ENCODE results near the gene LRCH1.

DNA sequence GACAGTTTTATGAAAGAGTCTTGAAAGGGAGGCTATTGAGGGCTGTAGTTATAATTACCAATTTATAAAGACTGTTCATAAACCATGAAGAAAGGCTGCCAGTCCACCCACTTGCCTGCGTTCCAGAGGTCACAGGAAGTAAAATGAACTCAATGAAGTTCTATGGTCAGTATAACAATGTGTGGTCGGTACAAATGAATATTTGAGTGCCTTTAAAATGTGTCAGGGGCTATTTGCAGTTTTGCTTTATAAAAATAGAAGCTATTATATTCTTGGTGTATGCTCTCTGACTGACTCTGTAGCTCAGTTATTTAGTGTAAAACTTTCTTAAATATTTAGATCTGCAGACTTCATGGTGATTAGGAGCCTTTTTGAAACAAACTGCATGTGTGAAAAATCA is 197.0 kb downstream of the LRCH1 start:
- TF ChIP-seq SP1 (IDR thresholded peaks at IDR 0.05) (no peak), ZNF384 (IDR thresholded peaks at IDR 0.05) (no peak), ELF4 (IDR thresholded peaks at IDR 0.05) (no peak), FOXM1 (IDR thresholded peaks at IDR 0.05; ENCODE audit: borderline replicate concordance) (no peak), SUZ12 (IDR thresholded peaks at IDR 0.05) (no peak), BHLHE40 (IDR thresholded peaks at IDR 0.05; ENCODE audit: borderline replicate concordance) (no peak), FOXK2 (IDR thresholded peaks at IDR 0.05) (no peak), L3MBTL2 (conservative IDR thresholded peaks at IDR 0.05) (no peak), FOXA1 (IDR thresholded peaks at IDR 0.05) (no peak)

Measured in HEK293T (cell line).